IPS-18c (cell line): ENCODE results near the gene MRPS6.

Experiments
- H3K4me3 ChIP-seq: 2 replicates; pipeline ENCODE4 v1.7.0; 2013; ENCODE audit warnings: low read depth, mild to moderate bottlenecking, low read length, moderate library complexity; ENCODE audit not compliant: insufficient read depth
- H3K9me3 ChIP-seq: one replicate; pipeline ENCODE4 v1.6.1; 2013; ENCODE audit warnings: mild to moderate bottlenecking, low read length, moderate library complexity; ENCODE audit not compliant: control insufficient read depth, insufficient read depth

The MRPS6 gene

DNA sequence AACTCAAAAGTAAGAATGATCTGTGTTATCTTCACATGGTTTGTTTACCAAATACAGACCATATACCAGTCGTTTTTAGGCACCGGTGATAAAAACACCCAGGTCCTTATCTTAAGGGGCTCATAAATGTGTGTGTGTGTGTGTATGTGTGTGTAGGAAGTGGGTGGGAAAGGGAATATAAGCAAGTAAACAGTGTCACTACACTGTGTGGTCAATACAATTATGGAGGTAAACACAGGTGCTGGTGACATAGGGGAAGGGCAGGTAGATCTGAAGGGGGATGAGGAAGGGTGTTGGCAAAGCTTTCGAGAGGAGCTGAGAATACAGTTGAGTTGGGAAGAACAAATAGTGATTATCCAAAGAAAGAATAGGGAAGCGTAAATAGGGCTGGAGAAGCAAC is 19.1 kb upstream of the MRPS6 start:
- Histone ChIP-seq H3K9me3 (peaks cover 3% of the 10 kb centered on the region), H3K4me3 (no peak overlapping the region)

DNA sequence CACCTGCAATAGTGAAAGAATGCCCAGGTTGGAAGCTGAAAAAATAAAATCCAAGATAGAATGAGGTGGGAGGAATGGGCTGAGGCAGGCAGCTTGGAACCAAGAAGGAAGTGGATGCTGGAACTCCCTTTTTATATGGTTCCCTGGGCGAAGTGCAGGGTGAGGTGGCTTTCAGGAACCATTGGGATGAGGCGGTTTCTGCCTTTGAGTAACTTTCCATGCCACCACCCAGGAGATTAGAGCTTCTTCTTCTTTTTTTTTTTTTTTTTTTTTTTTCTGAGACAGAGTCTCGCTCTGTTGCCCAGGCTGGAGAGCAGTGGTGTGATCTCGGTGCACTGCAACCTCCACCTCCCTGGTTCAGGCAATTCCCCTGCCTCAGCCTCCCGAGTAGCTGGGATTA is 17.8 kb upstream of the MRPS6 start:
- H3K4me3 ChIP-seq, result no peak overlapping the region
- peaks cover 3% of the 10 kb centered on the region for H3K9me3 ChIP-seq

DNA sequence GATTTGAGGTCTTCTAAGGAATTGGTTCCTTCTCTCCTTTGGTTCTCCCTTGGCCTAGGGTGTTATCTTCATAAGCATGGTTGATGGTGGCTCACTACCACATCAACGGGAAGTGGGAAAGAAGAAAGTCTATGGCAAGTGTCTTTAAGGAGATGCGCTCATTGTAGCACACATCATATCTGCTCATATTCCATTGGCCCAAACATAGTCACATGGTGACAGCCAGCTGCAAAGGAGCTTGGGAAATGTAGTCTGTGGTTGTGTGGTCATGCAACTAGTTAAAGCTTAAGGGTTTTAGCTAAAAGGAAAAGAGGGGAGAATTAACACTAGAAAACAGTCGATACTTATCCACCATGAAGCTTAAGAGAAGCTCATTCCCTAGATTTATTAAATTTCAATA is 11.4 kb upstream of the MRPS6 start:
- H3K4me3 ChIP-seq, result no peak overlapping the region
- no peaks in the 10 kb centered on the region for H3K9me3 ChIP-seq

DNA sequence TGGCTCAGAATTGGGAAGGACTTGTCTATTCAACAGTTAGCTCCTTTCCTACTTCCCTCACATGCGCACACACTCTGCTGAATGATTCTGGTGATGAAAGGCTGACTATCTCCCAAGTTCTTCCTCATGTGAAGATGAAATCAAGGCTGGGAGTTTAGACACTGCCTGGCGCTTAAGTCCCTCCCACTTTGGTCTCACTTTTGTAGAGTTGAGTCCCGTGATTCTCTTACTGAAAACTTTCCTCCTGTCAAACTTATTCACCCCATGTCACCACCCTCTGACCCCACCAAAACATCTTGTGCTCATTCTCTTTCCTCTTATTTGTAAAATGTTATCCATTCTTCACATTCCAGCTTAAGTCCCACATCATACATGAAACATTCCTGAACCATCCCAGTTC is 8.4 kb upstream of the MRPS6 start:
- no peaks in the 10 kb centered on the region for H3K9me3 ChIP-seq
- H3K4me3 ChIP-seq, result no peak overlapping the region

DNA sequence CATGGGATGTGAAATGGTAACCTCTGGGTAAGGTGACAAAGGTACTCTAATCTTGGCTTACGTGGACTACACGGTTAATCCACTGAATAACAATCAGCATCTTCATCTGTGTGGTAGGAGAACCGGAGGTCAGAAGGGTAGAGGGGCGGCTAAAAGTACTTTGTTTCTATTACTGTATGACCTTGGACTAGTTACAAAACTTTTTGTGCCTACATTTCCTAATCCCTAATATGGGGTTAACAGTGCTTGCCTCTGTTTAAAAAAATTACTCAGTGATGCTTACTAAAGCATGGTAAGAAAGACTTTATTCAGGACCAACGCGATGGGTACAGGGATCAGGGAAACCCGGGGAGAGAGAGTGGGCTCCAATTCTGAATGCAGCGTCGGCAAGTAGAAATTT is 1.7 kb upstream of the MRPS6 start:
- no peak overlapping the region for H3K4me3 ChIP-seq
- H3K9me3 ChIP-seq, result no peaks in the 10 kb centered on the region

DNA sequence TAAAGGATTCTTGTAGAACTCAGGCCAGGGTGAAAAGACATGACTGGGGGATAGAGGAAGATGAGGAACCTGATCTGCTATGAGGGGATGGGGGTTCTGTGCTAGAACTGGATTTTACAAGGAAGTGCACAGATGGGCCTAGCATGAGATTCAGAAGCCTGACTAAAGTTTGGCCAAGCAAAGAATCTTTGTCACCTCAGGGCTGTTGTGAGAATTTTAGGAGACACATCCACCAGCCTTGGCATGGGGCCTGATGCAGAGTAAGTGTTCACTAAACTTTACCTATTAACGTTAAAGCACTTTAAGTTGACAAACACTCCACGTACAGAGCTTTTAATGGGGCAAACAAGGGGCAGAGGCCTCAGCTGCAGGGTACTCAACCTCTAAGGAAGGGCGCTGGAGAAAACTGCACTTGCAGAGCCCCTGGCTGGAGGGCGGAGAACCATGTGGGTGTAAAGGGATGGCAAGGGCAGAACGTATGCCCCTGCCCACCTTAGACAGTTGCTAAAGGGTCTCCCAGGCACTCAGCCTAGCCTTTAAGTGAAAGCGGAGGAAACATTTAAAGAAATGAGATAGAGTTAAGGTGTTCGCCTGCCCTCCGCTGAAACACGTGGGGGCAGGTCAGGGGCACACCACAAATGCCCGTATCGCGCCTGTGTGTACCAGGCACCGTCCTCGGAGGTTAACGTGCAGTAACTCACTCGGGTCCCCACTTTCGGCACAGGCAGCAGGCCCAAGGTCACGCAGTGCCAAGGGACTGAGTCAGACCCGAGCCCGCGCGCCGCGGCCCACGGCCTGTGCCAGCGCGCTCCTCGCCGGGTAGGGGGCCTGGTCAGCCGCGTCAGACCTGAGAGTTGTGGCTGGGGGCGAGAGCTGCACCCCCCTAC is 990 bp upstream of the MRPS6 start:
- Histone ChIP-seq H3K9me3 (no peaks in the 10 kb centered on the region), H3K4me3 (peak overlapping the region; percentile 51)

DNA sequence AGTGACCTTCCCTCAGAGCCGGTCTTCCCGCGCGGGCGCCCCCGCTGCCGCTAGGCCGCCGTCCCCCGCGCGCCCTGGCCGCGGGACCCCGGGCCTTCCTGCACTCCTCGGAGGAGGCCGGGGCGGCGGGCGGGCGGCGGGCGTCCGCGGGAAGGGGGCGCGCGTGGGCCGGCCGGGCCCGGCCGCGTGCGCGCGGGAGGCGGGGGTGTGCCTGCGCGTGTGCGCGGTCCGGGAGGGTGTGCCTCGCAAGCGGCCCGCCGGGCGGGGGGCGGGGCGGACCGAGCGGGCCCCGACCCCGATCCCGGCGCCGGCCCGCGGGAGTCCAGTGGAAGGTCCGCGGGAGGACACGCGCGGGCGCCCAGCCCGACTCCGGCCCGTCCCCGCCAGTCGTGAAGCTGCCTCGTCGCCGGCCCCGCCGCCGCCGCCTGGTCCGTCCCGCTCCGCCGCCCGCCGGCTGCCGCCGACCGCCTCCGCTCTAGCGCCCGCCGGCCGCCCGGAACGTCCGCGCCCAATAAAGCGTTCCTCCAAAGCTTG is 438 bp downstream of the MRPS6 start:
- Histone ChIP-seq H3K4me3 (peak overlapping the region; percentile 82), H3K9me3 (no peaks in the 10 kb centered on the region)

DNA sequence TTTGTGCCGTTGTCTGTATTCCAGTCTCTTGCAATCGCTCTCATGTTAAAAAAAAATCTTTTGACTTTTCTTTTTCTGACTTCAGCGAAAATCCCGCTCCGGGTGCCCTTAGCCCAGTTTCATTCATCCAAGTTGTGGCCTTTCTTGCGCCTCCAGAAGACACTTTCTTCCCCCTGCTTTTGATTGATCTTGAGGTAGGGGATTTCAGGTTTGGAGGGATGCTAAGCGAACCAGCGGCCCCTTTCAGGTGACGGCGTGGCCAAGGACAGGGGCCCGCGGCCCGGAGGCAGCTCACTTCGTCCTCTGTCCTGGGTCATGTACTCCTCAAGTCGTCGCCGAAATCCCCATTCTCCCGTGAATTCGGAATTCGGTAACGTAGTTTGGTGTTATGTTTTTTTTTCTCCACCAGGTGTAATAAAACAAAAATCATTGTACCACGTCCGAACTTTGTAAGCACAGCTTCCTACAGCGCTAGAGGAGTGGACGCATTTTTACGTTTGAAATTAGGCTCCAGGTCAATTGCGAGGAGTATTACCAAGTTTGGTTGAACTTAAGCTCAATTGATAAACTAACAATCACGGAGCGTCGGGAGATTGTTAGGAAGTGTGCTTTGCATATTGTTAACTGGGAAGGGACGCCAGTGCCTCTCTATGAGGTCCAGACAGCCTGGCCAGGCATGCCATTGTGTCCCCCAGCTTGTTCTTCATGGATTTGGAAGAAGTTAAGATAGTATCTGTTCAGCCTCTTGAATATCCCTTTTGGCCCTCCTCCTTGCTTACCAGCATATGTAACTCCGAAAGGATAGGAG is 1.1 kb downstream of the MRPS6 start:
- peak overlapping the region; percentile 82 for H3K4me3 ChIP-seq

DNA sequence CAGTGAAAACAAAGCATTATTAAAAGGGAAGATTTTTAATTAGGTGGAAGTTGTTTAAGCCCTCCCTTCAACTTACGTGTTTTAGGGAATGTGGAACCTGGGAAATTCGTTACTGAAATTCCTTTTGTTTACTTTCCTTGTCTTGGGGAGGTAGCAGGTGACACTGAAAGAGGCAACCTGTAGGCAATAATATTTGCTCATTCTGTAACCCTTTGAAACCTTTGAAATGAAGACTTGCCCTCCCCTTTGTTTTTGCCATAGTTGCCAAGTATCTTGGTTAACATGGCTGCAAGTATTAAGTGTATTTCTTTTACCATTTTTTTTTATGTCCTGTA is 1.7 kb downstream of the MRPS6 start:
- no peaks in the 10 kb centered on the region for H3K9me3 ChIP-seq
- H3K4me3 ChIP-seq, result peak overlapping the region; percentile 82

More for the DNA sequence above, 1.1 kb downstream of the MRPS6 start:
- no peaks in the 10 kb centered on the region for H3K9me3 ChIP-seq

DNA sequence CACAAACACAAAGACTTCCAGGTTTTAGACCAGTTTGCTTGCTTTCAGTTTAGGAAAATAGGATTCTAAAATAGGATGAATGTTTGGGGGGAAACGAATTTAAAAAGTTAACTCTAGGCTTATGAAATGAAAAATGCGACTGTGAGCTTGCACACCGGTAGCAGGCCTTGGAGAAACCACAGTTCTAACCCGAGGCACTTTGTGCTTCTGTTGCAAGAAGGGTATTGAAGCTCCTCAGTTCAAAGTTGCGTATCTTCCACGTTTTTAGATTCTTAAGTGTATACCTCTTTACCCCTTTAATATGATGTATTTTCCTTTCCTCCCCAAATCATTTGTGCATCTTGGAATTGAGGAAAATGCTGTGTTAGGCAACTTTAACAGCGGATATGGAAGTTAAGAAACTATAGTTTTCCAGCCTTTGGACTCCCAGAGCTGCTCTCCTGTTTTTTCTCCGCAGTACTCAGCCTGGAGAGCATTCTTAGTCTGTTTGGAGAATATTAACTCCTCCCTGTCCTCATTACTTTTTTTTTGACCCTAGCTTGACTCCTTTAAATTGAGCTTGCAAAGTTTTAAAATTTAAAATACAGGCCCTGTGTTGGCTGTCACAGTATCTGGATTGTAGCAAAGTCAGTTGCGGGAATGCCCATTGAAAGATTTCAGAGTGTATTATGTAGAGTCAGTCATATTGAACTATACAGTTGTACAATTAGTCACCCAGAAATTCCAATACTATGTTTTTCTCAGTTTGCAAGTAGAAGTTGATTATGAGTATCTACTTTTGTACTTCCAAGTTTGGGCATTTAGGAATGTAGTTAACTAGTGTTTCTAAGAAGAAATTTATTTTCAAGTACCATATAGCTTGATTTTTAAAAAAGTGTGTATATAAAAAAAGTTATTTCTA is 2.6 kb downstream of the MRPS6 start:
- no peak overlapping the region for H3K4me3 ChIP-seq

DNA sequence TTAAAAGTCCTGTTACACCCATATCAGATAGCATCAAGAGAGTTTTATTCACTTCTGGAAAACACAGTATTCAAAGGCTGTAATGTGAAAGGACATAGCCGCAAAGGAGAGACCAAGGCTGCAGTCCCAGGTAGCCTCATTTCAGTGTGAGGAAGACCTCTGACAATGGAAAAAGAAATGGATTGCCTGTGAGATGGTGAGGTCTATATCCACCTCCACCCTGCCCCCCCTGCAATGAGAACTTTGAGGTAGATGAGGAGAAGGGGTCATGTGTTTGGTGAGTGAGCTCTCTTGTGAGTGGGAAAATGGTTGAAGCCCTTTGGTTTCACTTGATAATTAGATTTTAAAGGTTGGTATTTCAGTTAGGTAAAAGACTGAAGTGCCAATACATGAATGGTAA is 3.5 kb downstream of the MRPS6 start:
- Histone ChIP-seq H3K9me3 (no peaks in the 10 kb centered on the region), H3K4me3 (no peak overlapping the region)

More for the DNA sequence above, 2.6 kb downstream of the MRPS6 start:
- no peaks in the 10 kb centered on the region for H3K9me3 ChIP-seq

DNA sequence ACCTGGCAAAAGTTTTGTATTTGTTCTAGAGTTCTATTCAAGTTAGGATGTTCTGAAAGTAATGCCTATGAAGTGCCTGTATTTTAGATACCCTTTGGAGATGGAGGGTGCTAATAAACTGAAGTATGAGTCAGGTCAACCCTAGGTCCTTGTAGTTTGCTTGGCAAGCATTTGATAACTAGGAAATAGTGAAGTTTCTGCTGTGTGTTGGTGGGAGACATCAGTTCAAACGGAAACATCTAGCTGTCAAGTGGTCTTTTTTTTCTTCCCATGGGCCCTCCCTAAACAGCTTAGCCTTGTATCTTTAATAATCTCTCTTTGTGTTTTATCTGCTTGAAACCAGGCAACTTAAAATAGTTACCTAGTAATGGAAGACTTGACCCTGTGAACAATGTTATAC is 4.5 kb downstream of the MRPS6 start:
- no peaks in the 10 kb centered on the region for H3K9me3 ChIP-seq
- H3K4me3 ChIP-seq, result no peak overlapping the region

DNA sequence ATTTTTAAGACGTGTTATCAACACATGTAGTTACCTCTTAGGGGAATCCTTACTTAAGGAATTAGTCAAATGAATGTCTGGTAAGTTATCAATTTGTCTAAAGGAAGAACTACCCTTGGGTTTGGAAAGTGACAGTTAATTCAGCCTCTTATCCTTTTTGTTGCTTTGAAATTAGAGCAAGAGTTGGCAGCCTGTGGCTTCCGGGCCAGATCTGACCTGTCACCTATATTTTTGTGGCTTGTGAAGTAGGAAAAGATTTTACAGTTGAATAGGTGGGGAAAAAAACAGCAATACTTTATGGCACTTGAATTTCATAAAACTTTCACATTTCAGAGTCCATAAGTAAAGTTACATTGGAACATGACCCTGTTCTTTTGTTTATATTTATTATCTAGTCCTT is 5.5 kb downstream of the MRPS6 start:
- no peaks in the 10 kb centered on the region for H3K9me3 ChIP-seq
- H3K4me3 ChIP-seq, result no peak overlapping the region

DNA sequence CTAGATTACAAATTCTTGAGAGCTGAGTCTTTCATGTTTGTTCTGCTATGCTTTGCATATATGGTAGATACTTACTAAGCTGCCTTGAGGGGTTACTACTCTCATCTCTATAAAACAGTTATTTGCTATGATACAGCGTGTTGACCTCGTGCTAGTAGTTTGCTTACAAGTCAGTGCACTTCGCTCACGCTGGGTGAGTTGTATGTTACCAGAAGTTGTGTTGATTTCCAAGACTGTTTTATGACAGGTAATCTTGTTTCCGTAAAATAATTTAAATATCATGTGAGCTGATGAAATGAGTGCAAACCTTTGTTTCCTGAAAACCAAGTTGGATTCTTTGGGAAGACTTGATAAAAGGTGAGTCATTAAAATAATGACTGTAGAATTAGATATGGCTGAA is 7.3 kb downstream of the MRPS6 start:
- Histone ChIP-seq H3K9me3 (no peaks in the 10 kb centered on the region), H3K4me3 (no peak overlapping the region)

DNA sequence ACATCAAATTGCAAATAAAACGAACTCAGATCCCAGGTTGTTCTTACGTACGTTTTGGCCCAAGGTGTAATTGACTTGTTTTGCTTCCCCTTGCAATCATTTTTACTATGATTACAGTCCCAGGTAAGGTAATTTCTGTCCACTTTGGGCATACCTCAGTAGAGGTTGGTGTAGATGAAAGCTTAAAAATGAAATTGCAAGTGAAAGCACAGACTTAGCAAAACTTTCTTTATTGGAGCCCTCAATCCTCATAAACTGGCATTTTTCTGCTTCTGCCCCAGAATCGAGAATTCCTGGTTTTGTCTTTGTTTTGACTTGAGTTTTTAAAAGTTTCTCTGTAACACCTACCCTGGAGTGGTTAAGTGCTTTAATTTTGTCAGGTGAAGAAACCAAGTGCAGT is 9.4 kb downstream of the MRPS6 start:
- H3K4me3 ChIP-seq, result no peak overlapping the region

DNA sequence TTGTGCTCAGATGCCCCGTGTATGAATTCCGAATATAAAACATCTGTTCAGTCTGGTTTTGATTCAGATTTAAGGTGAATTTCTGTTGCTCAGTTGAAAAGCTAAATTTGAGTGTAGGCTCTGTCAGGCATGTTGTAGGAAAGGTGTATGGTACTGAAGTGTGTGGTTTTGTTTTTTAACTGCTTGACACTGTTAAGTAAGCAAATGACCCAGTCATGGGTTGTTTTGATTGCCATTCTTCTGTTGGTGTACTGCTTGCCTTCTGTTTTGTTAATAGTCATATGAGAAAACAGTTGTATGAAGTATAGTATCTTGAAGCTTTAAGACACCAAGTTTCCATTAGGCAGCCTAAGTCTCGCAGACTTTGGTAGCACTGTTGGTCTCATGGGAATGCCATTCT is 10.0 kb downstream of the MRPS6 start:
- no peak overlapping the region for H3K4me3 ChIP-seq

More for the DNA sequence above, 9.4 kb downstream of the MRPS6 start:
- no peaks in the 10 kb centered on the region for H3K9me3 ChIP-seq

DNA sequence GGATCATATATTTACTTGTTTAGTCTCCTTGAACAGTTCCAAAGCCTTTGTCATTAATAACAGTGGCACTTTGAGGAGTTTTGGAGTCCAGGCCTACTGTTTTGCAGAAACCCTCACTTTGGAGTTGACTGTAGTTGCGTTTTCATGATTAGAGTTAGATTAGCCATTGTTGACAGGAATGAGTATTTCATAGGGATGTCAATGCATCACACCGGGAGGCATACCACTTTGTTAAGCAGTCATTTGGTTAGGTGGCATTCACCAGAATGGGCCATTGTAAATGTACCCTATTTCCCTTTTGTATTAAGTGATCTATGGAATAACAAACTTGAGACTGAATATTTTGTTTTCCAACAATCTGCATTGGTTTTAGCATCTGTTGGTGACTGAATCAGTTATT is 11.8 kb downstream of the MRPS6 start:
- H3K4me3 ChIP-seq, result no peak overlapping the region
- H3K9me3 ChIP-seq, result no peaks in the 10 kb centered on the region

More for the DNA sequence above, 10.0 kb downstream of the MRPS6 start:
- no peaks in the 10 kb centered on the region for H3K9me3 ChIP-seq
